ENCODE measurements around the gene SPRED2.

Gene SPRED2

GRCh38 chr2:65309699-65310098 is 122.7 kb downstream of the SPRED2 start:
- DNase-seq (ENCODE audit: low read depth), result no peak

- no peak for DNase-seq (ENCODE audit: low read depth)
Observed at GRCh38 chr2:65305934-65306333, 126.5 kb downstream of the SPRED2 start.

- DNase-seq (ENCODE audit: low read depth), result peak; percentile 68
Observed at GRCh38 chr2:65300761-65301711, 131.4 kb downstream of the SPRED2 start.

- no peak for DNase-seq (ENCODE audit: low read depth)
Observed at GRCh38 chr2:65300134-65300760, 132.2 kb downstream of the SPRED2 start.

GRCh38 chr2:65299246-65299645 is 133.2 kb downstream of the SPRED2 start:
- peak; percentile 45 for DNase-seq (ENCODE audit: low read depth)

- DNase-seq (ENCODE audit: low read depth), result no peak
Observed at GRCh38 chr2:65298089-65298488, 134.3 kb downstream of the SPRED2 start.

GRCh38 chr2:65297544-65297943 is 134.9 kb downstream of the SPRED2 start:
- no peak for DNase-seq (ENCODE audit: low read depth)

- no peak for DNase-seq (ENCODE audit: low read depth)
Observed at GRCh38 chr2:65296971-65297370, 135.4 kb downstream of the SPRED2 start.

GRCh38 chr2:65294701-65295100 is 137.7 kb downstream of the SPRED2 start:
- no peak for DNase-seq (ENCODE audit: low read depth)

- no peak for DNase-seq (ENCODE audit: low read depth)
Observed at GRCh38 chr2:65294136-65294535, 138.3 kb downstream of the SPRED2 start.

- DNase-seq (ENCODE audit: low read depth), result no peak
Observed at GRCh38 chr2:65293376-65293775, 139.0 kb downstream of the SPRED2 start.

GRCh38 chr2:65292461-65293011 is 139.9 kb downstream of the SPRED2 start:
- DNase-seq (ENCODE audit: low read depth), result no peak

GRCh38 chr2:65292106-65292400 is 140.3 kb downstream of the SPRED2 start:
- DNase-seq (ENCODE audit: low read depth), result no peak

GRCh38 chr2:65291216-65292105 is 140.9 kb downstream of the SPRED2 start:
- no peak for DNase-seq (ENCODE audit: low read depth)

- no peak for DNase-seq (ENCODE audit: low read depth)
Observed at GRCh38 chr2:65287364-65287763, 145.0 kb downstream of the SPRED2 start.

- DNase-seq (ENCODE audit: low read depth), result no peak
Observed at GRCh38 chr2:65282477-65283053, 149.8 kb downstream of the SPRED2 start.

GRCh38 chr2:65281627-65282351 is 150.6 kb downstream of the SPRED2 start:
- no peak for DNase-seq (ENCODE audit: low read depth)

- DNase-seq (ENCODE audit: low read depth), result no peak
Observed at GRCh38 chr2:65279756-65280155, 152.6 kb downstream of the SPRED2 start.

- DNase-seq (ENCODE audit: low read depth), result no peak
Observed at GRCh38 chr2:65278531-65278981, 153.8 kb downstream of the SPRED2 start.

GRCh38 chr2:65277791-65278483 is 154.5 kb downstream of the SPRED2 start:
- DNase-seq (ENCODE audit: low read depth), result no peak
